ENCODE data around the gene NPPA.

DNA sequence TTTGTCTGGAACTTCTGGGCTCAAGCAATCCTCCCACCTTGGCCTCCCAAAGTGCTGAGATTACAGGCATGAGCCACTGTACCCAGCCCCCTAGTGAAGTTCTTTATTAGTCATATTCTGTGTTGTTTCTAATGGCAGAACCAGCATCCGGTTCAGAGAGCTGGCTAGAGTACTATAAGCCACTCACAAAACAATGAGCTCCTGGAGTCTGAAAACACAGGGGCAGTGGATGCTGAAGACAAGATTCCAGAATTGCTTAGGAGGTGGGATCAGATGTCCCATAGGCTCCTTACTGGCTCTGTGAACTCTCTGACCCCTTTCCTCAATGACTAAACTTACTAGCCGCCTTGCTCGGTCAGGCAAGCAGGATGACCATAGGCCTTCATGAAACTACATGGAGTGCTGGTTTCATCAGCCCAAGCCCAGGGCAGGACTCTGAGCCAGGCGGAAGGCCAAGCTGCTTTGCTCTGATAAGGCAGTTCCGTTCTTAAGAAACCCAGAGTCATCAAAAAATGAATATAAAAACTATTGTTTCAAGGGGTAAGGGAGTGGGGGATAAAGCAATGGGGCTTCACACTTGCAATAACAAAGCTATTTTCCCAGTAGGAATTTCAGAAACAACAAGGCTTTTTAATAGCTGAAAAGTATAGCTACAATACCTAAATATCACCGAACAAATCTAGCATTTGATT, 49.9 kb downstream of the NPPA start:
- no peak for TF ChIP-seq CHD4 (IDR thresholded peaks at IDR 0.05)
- TF ChIP-seq CTCF (IDR thresholded peaks at IDR 0.05 in 2 of 3, conservative IDR thresholded peaks at IDR 0.05 in 1 of 3; ENCODE audit: control insufficient read depth in 2 of 3, extremely low read depth in 1 of 3, insufficient read depth in 1 of 3, low read depth in 3 of 3, low read length in 3 of 3): no peak
- no peak for TF ChIP-seq CUX1 (IDR thresholded peaks at IDR 0.05; ENCODE audit: insufficient replicate concordance, low read depth, low read length)

All from GM12878 (cell line).